ENCODE measurements around the gene ARMC9. TPM values are rescaled to one million over a fixed set of nuclear protein-coding genes. Genes with fewer than 3 reads are reported as not detected.

ARMC9 gene
- total RNA-seq, 1 donor from 2014 or later = 11.9 TPM

- DNase-seq = no peak
Observed at GRCh38 chr2:231422056-231422455, 223.6 kb downstream of the ARMC9 start.

GRCh38 chr2:231423176-231423575 is 224.7 kb downstream of the ARMC9 start:
- DNase-seq = no peak

Small RNA genes lying within 50 kb of the gene (small RNA-seq; reads per million reads assigned to genes)
- gene AC018738.1 (ENCODE audit: low replicate concordance) (not detected), gene MIR4777 (ENCODE audit: low replicate concordance) (not detected)

Other genes with a start within 250 kb of the ARMC9 start
- gene SPATA3, start 202.5 kb upstream of the ARMC9 start, total RNA-seq = not detected
- gene C2orf72, start 161.1 kb upstream of the ARMC9 start, total RNA-seq = 3.5 TPM
- 95.1 TPM for gene PSMD1, start 141.8 kb upstream of the ARMC9 start, total RNA-seq
- 0.31 TPM for gene HTR2B, start 73.6 kb upstream of the ARMC9 start, total RNA-seq
- 2.8 TPM for gene B3GNT7, start 197.1 kb downstream of the ARMC9 start, total RNA-seq